B cell (primary cell): ENCODE data around the gene ETS1. TPM values are rescaled to one million over a fixed set of nuclear protein-coding genes. Genes with fewer than 3 reads are reported as not detected.

Experiments used
- ATAC-seq: fragments of 200-7000 bp; cut with Tn5 transposase; one replicate; pipeline ENCODE4 v1.10.0; 2021; ENCODE audit warnings: low read depth, mild to moderate bottlenecking, moderate number of reproducible peaks, moderate library complexity
- CTCF ChIA-PET: fragments of 350-600 bp; sonication (Branson Sonifier 250); formaldehyde crosslinking; loops from one replicate; lab custom pipeline; 2021; ENCODE audit warnings: antibody characterized with exemption, inconsistent platforms; lab: Charles Lee
- POLR2A ChIA-PET: fragments of 350-600 bp; sonication (Branson Sonifier 250); formaldehyde crosslinking; loops from one replicate; lab custom pipeline; 2021; ENCODE audit warnings: antibody characterized with exemption; lab: Charles Lee
- DNase-seq: peaks from one replicate; pipeline ENCODE4 v3.0.0; 2013
- H2AFZ ChIP-seq: 2 replicates; pipeline ENCODE4 v1.6.1; 2012; ENCODE audit warnings: mild to moderate bottlenecking, low read depth, low read length; ENCODE audit not compliant: insufficient read depth, poor library complexity, severe bottlenecking
- H3K27ac ChIP-seq, 2 donors: 1 replicate in 1 of 2; 2 replicates in 1 of 2; pipeline ENCODE4 v1.5.1; 2012 to 2013; ENCODE audit warnings: low read length in 2 of 2, mild to moderate bottlenecking in 2 of 2, moderate library complexity in 1 of 2
- H3K27me3 ChIP-seq, 4 experiments: fragments of 200-600 bp in 1 of 4; sonication (generic) in 1 of 4; replicated peaks in 1 of 4; 1 replicate in 2 of 4; 2 replicates in 2 of 4; pipeline versions ENCODE4 v1.6.1 to v1.7.0; 2013 to 2016; ENCODE audit warnings: low read length in 3 of 4, mild to moderate bottlenecking in 2 of 4, mixed read lengths in 1 of 4, moderate library complexity in 1 of 4; ENCODE audit not compliant: insufficient read depth in 4 of 4, control insufficient read depth in 3 of 4; ENCODE audit errors: control extremely low read depth in 1 of 4
- H3K36me3 ChIP-seq, 2 experiments: replicated peaks in 1 of 2; 1 replicate in 1 of 2; 2 replicates in 1 of 2; pipeline versions ENCODE4 v1.6.1 to v1.7.1; 2013; ENCODE audit warnings: low read length in 1 of 2; ENCODE audit not compliant: insufficient read depth in 2 of 2, control insufficient read depth in 1 of 2; ENCODE audit errors: control extremely low read depth in 1 of 2, extremely low read depth in 1 of 2
- H3K4me1 ChIP-seq, 2 donors: fragments of 200-600 bp in 1 of 2; sonication (generic) in 1 of 2; 1 replicate in 1 of 2; 2 replicates in 1 of 2; pipeline versions ENCODE4 v1.5.1 to v1.6.1; 2013 to 2017; ENCODE audit warnings: low read length in 2 of 2; ENCODE audit not compliant: control insufficient read depth in 2 of 2, insufficient read depth in 2 of 2
- H3K4me2 ChIP-seq: replicated peaks from 2 replicates; pipeline ENCODE3; 2012; ENCODE audit warnings: mild to moderate bottlenecking, low read depth, low read length; ENCODE audit not compliant: poor library complexity, severe bottlenecking
- H3K4me3 ChIP-seq, 5 experiments: fragments of 200-600 bp in 1 of 5; sonication (generic) in 1 of 5; 1 replicate in 3 of 5; 2 replicates in 2 of 5; pipeline versions ENCODE4 v1.5.1 to v1.7.0; 2011 to 2016; ENCODE audit warnings: low read length in 4 of 5, mild to moderate bottlenecking in 4 of 5, low read depth in 2 of 5, control low read depth in 1 of 5, moderate library complexity in 1 of 5; ENCODE audit not compliant: insufficient read depth in 1 of 5; ENCODE audit errors: control extremely low read depth in 1 of 5, extremely low read depth in 1 of 5
- H3K79me2 ChIP-seq: fragments of 200-600 bp; sonication (generic); one replicate; pipeline ENCODE4 v1.6.0; 2016; ENCODE audit warnings: low read length; ENCODE audit not compliant: control insufficient read depth, insufficient read depth
- H3K9ac ChIP-seq: fragments of 200-600 bp; sonication (generic); 2 replicates; pipeline ENCODE4 v1.6.1; 2017; ENCODE audit warnings: mild to moderate bottlenecking, low read length, moderate library complexity
- H3K9me3 ChIP-seq, 3 donors: one replicate each; pipeline versions ENCODE4 v1.6.1 to v1.7.1; 2013; ENCODE audit warnings: low read length in 2 of 3; ENCODE audit not compliant: control insufficient read depth in 2 of 3, insufficient read depth in 1 of 3; ENCODE audit errors: control extremely low read depth in 1 of 3
- H4K20me1 ChIP-seq: 2 replicates; pipeline ENCODE4 v1.6.0; 2012; ENCODE audit warnings: mild to moderate bottlenecking, low read length; ENCODE audit not compliant: insufficient read depth, control insufficient read depth, poor library complexity, severe bottlenecking
- H3K27ac Mint-ChIP-seq: one replicate; pipeline ENCODE4 v1.8.0; 2021; ENCODE audit warnings: mixed read lengths
- H3K27me3 Mint-ChIP-seq: one replicate; pipeline ENCODE4 v1.8.0; 2021; ENCODE audit warnings: mixed read lengths
- H3K4me1 Mint-ChIP-seq: one replicate; pipeline ENCODE4 v1.8.0; 2021; ENCODE audit warnings: mixed read lengths
- H3K4me3 Mint-ChIP-seq: one replicate; pipeline ENCODE4 v1.8.0; 2021; ENCODE audit warnings: mixed read lengths
- H3K9me3 Mint-ChIP-seq: one replicate; pipeline ENCODE4 v1.8.0; 2022; ENCODE audit warnings: mixed read lengths; ENCODE audit not compliant: insufficient read depth
- CTCF ChIP-seq: fragments of 200-600 bp; IDR thresholded peaks from one replicate; pipeline ENCODE4 v1.8.0; 2022; ENCODE audit warnings: antibody characterized with exemption, mild to moderate bottlenecking
- EZH2 ChIP-seq: IDR thresholded peaks from 2 replicates; pipeline ENCODE4 v1.6.1; 2012; ENCODE audit warnings: borderline replicate concordance, low read depth, mild to moderate bottlenecking, moderate library complexity, low read length; ENCODE audit not compliant: insufficient read depth, poor library complexity, severe bottlenecking
- WGBS: methylation state at CpG from one replicate; pipeline ENCODE4 v1.1.5; 2013; ENCODE audit warnings: missing lambda C conversion rate; ENCODE audit not compliant: insufficient coverage; 5-methylcytosine and 5-hydroxymethylcytosine counted together
- intact Hi-C: fragments of 100-400 bp; cut with micrococcal nuclease; formaldehyde crosslinking; loops from one replicate; pipeline ENCODE4 v1.10.0; 2022
- polyA plus RNA-seq: library from polyadenylated mRNA; depleted of rRNA; stranded (reverse); fragments of >200 nt; gene quantifications from 2 replicates; pipeline ENCODE4 v1.2.3, GENCODE V29; 2012
- total RNA-seq, 2 donors: library from RNA; stranded (reverse); fragments of 120-200 nt in 1 of 2; gene quantifications; 1 replicate in 1 of 2; 2 replicates in 1 of 2; pipeline versions ENCODE4 v1.2.3 to v1.2.4, GENCODE V29; 2013 to 2022

ETS1 gene
- total and polyA plus RNA-seq, 2 donors (not counting 1 experiment from before 2014, with no cell fraction given): 115 to 271 TPM

GRCh38 chr11:128451652-128452470 is 135.5 kb downstream of the ETS1 start:
- peak overlapping the region; percentile 5 for H3K4me2 ChIP-seq
- 93% methylated on average over 23 of the region's 26 CpGs for WGBS
- H3K27ac Mint-ChIP-seq: peak overlapping the region; percentile 38
- H3K36me3 ChIP-seq: peaks cover 0 to 18% of the 10 kb centered on the region in 2 experiments
- peak overlapping the region; percentile 14 for H2AFZ ChIP-seq
- H3K9me3 Mint-ChIP-seq: no peaks in the 10 kb centered on the region
- H3K27me3 Mint-ChIP-seq: no peaks in the 10 kb centered on the region
- ChIA-PET POLR2A (no interaction called here), CTCF (interaction anchor here (1.1 to 1.8 kb wide), 2 partner anchors 20 to 161 kb away, joined by 3 to 4 read pairs; no protein-coding TSS in a partner anchor)
- peaks cover 0 to 10% of the 10 kb centered on the region in 2 donors for H3K4me1 ChIP-seq
- H3K4me3 Mint-ChIP-seq: peak overlapping the region; percentile 72
- H3K27ac ChIP-seq: no peak overlapping the region
- H3K9ac ChIP-seq: no peak overlapping the region
- intact Hi-C loops: no loop called here
- no peaks in the 10 kb centered on the region for H3K79me2 ChIP-seq
- no peaks in the 10 kb centered on the region for H3K27me3 ChIP-seq
- ATAC-seq (peak; percentile 31), DNase-seq (no peak)
- H3K4me1 Mint-ChIP-seq: peaks cover 47% of the 10 kb centered on the region
- peaks cover 0 to 6% (median 0%) of the 10 kb centered on the region in 3 donors for H3K9me3 ChIP-seq
- no peaks in the 10 kb centered on the region for H4K20me1 ChIP-seq
- peak overlapping the region in 1 of 5 experiments; percentile 7 for H3K4me3 ChIP-seq
- TF ChIP-seq CTCF: no peak

GRCh38 chr11:128450882-128451651 is 136.3 kb downstream of the ETS1 start:
- 97% methylated on average over 8 of the region's 21 CpGs for WGBS
- ChIA-PET CTCF (interaction anchor here (1.3 to 1.8 kb wide), 2 partner anchors 161 to 181 kb away, joined by 3 to 4 read pairs; no protein-coding TSS in a partner anchor), POLR2A (no interaction called here)
- Mint-ChIP-seq H3K27ac (peak overlapping the region; percentile 54), H3K9me3 (no peaks in the 10 kb centered on the region), H3K4me1 (peaks cover 43% of the 10 kb centered on the region), H3K4me3 (peak overlapping the region; percentile 72), H3K27me3 (no peaks in the 10 kb centered on the region)
- H3K36me3 ChIP-seq: peaks cover 0 to 10% of the 10 kb centered on the region in 2 experiments
- DNase-seq: no peak
- intact Hi-C loops: no loop called here
- TF ChIP-seq CTCF (no peak), EZH2 (no peak)
- H3K27ac ChIP-seq: no peak overlapping the region
- no peak overlapping the region for H2AFZ ChIP-seq
- no peak overlapping the region for H3K9ac ChIP-seq
- H3K4me2 ChIP-seq: peak overlapping the region; percentile 5
- H3K4me3 ChIP-seq: peak overlapping the region in 1 of 5 experiments; percentile 7
- no peaks in the 10 kb centered on the region for H3K79me2 ChIP-seq
- no peaks in the 10 kb centered on the region for H4K20me1 ChIP-seq
- no peak for ATAC-seq
- H3K9me3 ChIP-seq: peaks cover 0 to 6% (median 0%) of the 10 kb centered on the region in 3 donors
- peaks cover 0 to 10% of the 10 kb centered on the region in 2 donors for H3K4me1 ChIP-seq
- no peaks in the 10 kb centered on the region for H3K27me3 ChIP-seq
